ENCODE results near the gene EZR.

EZR gene

GRCh38 chr6:158816803-158817727 is 2.1 kb downstream of the EZR start:
- DNase-seq = peak; percentile 43

GRCh38 chr6:158816329-158816728 is 2.8 kb downstream of the EZR start:
- DNase-seq = no peak

- no peak for DNase-seq
Measured at GRCh38 chr6:158815907-158816306, 3.3 kb downstream of the EZR start.

- DNase-seq = no peak
Measured at GRCh38 chr6:158815379-158815724, 3.8 kb downstream of the EZR start.

GRCh38 chr6:158813032-158813431 is 6.1 kb downstream of the EZR start:
- no peak for DNase-seq

- no peak for DNase-seq
Measured at GRCh38 chr6:158812611-158813010, 6.6 kb downstream of the EZR start.

GRCh38 chr6:158810155-158811095 is 8.7 kb downstream of the EZR start:
- DNase-seq = no peak

GRCh38 chr6:158808941-158809678 is 10.1 kb downstream of the EZR start:
- DNase-seq = no peak

- no peak for DNase-seq
Measured at GRCh38 chr6:158808442-158808833, 10.7 kb downstream of the EZR start.

- DNase-seq = no peak
Measured at GRCh38 chr6:158807515-158808441, 11.4 kb downstream of the EZR start.

GRCh38 chr6:158805698-158806377 is 13.3 kb downstream of the EZR start:
- DNase-seq = no peak

GRCh38 chr6:158804207-158804606 is 15.0 kb downstream of the EZR start:
- DNase-seq = no peak

- peak; percentile 57 for DNase-seq
Measured at GRCh38 chr6:158803733-158804143, 15.4 kb downstream of the EZR start.

GRCh38 chr6:158801655-158802294 is 17.4 kb downstream of the EZR start:
- DNase-seq = no peak

GRCh38 chr6:158799051-158799792 is 19.9 kb downstream of the EZR start:
- DNase-seq = peak; percentile 54

GRCh38 chr6:158798311-158798710 is 20.9 kb downstream of the EZR start:
- DNase-seq = no peak

GRCh38 chr6:158797331-158798310 is 21.5 kb downstream of the EZR start:
- no peak for DNase-seq

- DNase-seq = no peak
Measured at GRCh38 chr6:158796353-158796752, 22.8 kb downstream of the EZR start.

- no peak for DNase-seq
Measured at GRCh38 chr6:158795516-158795915, 23.7 kb downstream of the EZR start.

All from NCI-H510A treated with DMSO at 0.1 percent for 48 hours (cell line).